GM21619 (cell line): ENCODE measurements around the gene ACIN1.
"Not testable (repeated sequence)": the region's sequence is repeated elsewhere in the genome, so short reads cannot be mapped to it uniquely, and the experiment has no call there.

Source experiments
- ATAC-seq: cut with Tn5 transposase; IDR thresholded peaks from one replicate; pipeline ENCODE4 v1.9.1; 2021; ENCODE audit not compliant: unreplicated experiment

Gene ACIN1

DNA sequence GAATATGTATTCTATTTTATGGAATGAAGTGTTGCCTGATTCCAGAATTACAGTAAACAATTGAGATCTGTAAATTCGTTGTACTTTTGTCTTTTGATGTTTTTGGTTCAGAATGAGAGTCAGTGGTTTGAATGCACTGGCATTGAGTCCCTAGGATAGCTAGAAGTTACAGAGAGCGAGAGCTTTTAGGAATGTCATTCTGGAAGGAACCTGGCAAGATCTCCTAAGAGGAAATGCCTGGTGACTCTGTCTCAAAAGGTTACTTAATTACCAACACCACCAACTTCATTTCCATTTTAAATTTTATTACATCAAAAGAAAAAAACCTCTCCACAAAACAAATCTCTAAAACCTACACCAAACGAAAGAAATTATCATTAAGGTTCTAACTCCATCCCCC, 30.1 kb upstream of the ACIN1 start:
- no peak for ATAC-seq

DNA sequence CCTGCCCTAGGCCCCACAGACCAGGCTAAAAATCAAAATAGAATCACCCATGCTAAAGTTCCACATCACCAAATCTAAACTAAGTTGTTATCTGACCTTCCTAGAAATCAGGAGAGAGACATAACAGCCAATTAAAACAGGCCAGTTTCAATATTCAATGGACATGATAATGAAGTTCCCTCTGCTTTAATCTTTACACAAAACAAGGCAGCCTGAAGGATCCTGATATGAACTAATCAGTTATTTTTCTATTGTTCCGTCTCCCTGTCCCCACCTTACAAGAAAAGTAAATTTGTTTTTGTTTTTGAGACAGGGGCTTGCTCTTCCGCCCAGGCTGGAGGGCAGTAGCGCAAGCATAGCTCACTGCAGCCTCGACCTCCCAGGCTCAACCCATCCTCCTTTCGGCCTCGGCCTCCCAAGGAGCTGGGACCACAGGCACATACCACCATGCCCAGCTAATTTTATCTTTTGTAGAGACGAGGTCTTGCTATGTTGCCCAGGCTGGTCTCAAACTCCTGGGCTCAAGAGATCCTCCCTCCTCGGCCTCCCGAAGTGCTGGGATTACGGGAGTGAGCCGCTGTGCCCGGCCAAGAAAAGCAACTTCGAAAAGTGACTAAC, 29.5 kb upstream of the ACIN1 start:
- no peak for ATAC-seq

DNA sequence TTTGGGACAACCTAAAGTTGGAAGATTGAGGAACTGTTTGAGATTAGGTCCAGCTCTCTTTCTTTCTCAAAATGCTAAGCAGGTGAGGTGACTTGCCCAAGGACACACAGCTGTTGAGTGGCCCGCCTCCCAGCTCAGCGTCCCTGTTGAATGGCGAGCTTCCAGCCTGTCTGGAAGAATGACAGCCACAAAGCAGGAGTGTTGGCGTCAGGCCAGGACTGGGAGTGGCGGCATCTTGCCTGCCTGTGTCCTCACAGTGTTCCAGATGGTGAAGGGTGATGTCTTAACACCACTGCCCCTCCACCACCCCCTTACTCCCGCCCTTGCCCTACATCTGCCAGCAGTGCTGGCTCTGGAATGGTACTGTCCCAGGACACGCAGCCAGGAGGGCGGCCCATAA, 28.5 kb upstream of the ACIN1 start:
- ATAC-seq: no peak

DNA sequence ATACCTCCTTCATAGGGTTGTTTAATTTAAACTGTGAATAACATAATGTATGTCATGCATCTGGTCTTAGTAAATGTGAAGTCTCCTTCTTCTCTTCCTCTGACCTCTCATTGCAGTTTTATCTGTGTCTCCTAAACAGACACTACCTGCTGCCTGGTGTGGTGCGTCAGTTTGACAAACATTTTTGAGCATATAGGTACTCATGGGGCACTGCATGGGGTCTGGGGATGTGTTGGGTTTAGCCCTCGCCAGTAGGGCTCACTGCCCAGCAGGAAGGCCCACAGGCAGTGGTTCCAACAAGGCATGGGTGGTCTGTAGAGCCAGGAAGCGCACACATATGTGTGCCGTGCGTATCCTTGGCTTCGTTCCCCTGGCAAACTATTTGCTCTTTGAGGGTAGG, 27.1 kb upstream of the ACIN1 start:
- no peak for ATAC-seq

DNA sequence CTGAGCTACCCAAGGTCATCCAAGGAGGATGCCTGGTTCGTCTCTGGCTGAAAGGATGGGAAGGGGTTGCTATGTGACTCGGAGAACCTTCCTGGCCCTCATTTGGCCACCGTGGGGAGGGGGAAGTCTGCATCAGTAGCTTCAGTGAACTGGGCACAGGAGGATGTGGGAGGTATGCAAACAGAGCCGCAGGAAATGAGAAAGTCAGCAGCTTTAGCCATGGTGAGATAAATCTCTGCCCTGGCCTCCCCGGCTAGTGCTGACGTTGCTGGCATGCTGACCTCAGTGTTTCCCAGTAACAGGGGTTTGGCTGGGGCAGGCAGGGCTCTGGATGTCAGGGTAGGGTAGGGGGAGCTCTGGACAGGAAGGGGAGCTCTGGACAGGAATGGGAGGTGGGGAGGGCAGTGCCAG, 26.4 kb upstream of the ACIN1 start:
- ATAC-seq: peak; percentile 64

DNA sequence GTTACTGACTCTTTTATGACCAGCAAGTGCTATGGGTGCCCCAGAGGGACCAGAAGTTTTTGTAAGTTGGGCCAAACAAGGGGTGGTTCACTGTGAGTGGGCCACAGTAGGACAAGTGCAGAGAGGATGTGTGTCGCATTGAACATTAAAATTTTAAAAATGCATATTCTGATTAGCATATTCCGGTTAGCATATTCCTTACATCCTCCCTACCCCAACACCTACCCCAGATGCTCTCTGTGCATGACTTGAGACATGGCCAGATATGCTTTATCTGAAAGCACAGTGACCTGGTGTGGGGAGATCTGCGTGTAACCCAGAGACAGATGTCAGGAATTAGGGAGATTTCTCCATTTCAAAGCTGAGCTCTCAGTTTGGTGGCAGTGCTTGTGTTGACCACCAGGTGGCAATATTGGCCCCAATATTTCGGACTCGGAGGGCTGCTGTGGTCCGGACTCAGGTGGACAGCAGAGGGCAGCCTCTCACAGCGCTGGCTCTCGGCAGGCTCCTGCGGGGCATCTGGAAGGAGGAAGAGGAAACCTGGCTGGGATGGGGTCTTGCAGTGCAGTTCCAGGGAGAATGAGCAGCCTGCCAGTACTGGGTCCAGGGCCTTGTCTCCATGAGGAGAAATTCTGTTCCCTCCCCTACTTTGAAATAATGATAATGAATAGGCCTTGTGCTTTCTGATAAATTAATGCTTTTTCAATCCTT, 25.8 kb upstream of the ACIN1 start:
- peak; percentile 65 for ATAC-seq

DNA sequence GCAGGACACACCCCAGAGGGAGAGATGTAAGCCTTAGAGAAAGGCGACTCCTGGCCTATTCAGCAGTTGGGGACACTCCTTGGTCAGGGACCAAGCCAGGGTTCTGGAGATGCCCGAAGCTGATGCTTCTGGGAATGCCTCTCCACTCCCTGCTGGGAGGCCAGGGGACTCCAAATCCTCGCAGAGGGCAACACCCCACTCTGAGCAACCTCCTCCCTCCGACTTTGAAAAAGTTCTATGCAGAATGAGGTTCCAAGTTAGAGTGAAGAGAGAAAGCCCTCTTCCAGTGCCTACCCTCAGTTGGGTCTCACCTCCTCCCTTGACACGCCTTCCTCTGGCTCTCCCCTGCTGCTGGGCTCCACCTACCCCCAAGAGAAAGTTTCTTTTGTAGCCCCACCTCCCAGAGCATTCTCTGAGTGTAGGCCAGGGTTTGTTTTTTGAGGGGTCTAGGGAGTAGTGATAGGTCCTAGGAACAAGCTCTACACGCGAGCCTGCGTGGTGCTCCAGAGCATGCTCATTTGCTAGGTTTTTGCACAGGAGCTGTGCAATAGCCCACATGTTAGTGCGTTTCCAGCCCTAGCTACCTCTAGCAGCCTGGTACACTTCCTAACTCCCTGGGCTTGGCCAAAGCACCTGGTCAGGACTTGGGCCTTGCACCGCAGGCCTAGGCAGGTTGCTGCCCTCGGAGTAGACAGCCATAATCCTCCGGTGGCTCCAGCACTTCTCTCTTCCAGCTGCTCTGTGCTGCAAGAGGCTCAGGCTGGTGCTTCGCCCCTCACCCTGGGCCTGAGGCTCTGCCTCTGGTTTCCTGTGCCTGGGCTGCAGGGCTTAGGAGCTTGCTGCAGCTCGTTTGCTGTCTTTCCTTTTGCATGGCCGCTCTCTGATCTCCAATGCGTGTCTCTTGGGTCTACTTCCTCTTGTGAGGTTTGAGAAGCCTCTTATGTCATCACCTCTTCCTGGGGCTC, 24.7 kb upstream of the ACIN1 start:
- ATAC-seq: no peak

DNA sequence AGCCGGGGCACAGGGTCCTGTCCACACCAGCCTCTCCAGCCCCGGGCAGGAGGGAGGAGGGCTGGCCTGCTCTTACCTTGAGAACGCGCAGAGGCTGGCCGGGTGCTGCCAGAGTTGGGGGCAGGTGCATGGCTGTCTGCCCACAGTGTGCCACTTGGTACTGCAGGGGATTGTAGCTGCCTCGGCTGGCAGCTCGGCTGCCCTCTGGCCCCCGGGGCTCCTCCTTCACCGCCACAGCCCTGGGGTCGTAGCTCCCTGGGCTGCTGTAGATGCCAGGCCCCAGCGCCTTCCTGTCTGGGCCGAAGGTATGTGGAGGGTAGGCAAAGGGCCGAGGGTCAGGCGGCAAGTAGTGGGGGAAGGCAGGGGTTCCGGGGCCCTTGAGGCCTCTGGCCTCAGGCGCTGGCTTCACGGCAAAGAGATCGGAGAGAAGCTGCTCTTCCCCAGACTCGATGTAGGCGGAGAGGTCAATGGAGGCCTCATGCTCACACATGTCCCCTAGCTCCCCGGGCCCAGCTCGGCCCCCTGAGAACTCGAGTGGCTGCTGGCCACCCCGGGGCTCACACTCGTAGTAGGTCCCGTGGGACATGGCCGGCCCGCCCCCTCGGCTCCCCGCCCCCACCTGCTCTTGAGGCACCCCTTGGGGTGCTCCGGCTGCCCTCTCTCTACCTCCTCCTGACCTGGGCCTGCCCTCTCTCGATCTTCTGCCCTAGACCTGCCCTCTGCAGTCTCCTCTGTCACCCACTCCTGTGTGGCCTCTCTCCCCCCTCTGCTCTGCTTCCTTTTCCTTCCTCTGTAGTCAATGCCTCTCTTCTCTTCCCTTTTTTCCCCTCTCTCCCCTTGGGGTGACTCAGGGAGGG, 23.8 kb upstream of the ACIN1 start, which contains the start of gene CEBPE:
Gene CEBPE, minus strand, starts transcription at position 750 of the 857 bp plus-strand sequence. Its CDS starts 164 bp downstream, at position 586.
- no peak for ATAC-seq

DNA sequence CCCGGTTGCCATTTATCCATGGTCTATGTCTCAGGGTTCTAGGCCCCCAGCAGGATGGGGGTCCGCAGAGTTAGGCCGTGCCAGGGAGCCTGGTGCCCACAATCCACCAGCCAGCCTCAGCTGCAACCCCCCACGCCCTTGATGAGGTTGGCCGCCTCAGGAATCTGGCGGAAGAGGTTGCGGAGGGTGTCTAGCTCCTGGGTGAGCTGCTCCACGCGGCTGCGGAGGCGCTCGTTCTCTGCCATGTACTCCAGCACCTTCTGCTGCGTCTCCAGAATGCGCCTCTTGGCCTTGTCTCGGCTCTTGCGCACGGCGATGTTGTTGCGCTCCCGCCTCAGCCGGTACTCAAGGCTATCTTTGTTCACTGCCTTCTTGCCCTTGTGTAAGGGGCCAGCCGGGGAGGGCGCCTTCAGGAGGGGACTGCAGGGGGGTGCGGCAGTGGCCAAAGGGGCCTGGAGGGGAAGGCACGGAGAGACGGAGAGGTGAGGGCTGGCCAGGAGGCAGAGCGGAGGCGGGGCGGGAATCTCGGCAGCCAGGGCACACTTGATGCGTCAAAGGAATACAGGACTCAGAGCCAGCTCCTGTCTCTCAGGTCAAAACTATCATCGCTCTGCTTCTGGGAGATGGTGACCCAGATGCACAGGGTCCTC, 22.6 kb upstream of the ACIN1 start:
- ATAC-seq: no peak

DNA sequence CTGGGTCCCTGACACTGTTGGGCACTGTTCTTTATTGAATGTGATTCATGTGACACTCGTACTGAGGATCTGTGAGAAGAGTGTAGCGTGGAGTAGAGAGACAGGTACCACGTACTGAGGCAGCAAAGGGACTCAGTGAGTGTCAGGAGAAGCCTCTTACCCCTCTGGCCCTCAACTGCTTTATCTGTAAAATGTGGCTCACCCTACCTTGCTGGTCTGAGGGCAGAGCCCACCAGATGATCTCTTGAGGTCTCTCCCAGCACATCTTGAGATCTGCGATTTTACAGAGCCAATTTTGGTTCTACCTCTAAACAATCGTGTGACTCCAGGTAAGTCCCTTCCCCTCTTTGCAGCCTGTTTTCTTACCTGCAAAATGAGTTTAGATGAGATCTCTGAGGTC, 21.0 kb upstream of the ACIN1 start:
- no peak for ATAC-seq

DNA sequence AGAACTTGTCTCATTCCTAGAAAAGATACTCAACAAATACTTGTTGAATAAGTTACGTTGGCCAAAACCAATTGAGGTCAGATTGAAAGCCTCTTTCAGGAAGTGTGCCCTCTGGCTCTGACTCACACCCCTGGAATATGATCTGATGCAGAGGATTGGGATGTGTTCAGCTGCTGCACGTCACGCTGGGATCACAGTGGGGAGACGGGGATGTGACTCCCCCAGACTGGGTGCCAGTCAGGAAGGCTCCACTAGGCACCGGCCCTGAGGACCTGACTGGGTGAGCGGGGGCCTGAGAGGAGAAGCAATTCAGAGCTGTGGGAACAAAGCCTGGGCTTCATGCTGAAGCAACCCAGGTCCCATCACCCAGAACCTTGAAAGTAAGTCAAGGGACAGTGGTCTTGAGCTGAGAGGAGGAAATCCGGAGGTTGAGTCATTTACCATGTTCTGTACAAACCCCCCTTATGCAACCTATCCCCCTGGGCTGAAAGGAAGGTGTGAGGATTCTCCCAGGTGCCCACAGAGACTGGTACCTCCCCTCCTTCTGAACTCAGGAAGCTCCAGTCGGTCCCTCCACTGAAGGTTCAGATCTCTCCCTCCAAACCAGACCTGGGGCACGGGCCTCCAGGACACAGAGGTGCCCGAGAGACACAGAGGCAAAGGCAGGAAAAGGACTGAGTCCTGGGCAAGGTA, 20.2 kb upstream of the ACIN1 start:
- ATAC-seq: no peak

DNA sequence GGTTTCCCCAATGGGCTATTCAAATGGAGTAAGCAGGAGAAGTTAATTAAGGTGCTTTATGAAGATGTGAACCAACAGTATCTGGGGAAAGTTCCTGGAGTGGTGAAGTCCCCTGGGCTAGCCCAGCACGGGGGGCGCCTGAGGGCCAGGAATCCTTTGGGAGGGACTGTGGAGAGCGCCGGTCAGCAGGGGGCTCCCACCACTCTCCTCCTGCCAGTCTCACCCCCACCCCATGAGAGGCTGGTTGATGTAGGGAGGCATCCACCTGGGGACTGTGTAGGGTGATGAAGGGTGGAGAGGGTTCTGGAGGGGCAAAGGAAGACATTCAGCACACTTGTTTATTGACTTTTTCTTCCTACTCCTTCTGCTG, 19.7 kb upstream of the ACIN1 start:
- no peak for ATAC-seq

DNA sequence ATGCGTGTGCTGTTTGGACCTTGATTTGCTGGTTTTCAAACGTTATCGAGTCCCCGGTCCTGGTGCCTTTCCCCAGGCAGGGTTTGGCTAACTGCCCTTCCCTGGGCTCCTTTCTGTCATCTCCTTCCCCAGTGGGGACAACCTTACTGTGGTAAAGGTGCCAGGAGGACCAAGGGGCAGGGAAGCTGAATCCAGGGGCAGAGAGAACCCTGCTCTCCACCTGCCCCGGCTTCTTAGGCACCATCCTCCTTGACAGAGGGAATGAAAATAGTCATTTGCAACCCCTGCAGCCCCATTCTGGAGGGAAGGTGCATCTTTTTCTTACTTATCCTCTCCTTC, 19.2 kb upstream of the ACIN1 start:
- ATAC-seq: no peak

DNA sequence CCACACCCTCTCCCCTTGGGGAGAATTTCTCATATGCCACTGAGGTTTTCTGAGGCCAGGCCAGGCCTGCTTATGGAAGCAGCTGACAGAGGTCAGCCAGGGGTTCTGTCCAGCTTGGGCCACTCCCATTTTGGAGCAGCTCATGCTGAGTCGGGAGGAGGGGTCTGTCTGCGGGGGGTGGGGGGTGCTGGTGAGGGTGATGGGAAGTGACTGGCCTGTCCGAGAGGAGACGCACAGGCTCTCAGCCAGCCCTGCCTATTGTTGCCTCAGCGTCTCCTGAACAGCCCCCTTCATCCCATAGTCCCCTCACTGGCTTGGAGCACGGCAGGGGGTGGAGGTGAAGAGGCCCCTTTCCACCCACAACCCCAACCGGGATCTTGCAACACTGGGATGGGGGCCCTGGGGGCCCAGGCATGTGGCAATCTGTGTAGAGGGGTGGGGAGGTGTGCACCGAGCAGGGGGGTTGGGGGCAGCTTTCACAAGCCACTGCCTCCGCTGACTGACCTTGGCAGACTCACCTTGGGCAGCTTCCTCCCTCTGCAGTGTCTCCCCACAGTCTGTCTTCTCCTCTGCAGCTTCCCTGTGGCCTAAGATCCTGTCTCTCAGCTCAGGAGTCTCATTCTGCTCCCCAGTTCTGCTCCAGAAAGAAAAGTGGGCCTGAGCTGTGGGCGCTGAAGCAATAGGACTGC, 18.6 kb upstream of the ACIN1 start:
- ATAC-seq: no peak

DNA sequence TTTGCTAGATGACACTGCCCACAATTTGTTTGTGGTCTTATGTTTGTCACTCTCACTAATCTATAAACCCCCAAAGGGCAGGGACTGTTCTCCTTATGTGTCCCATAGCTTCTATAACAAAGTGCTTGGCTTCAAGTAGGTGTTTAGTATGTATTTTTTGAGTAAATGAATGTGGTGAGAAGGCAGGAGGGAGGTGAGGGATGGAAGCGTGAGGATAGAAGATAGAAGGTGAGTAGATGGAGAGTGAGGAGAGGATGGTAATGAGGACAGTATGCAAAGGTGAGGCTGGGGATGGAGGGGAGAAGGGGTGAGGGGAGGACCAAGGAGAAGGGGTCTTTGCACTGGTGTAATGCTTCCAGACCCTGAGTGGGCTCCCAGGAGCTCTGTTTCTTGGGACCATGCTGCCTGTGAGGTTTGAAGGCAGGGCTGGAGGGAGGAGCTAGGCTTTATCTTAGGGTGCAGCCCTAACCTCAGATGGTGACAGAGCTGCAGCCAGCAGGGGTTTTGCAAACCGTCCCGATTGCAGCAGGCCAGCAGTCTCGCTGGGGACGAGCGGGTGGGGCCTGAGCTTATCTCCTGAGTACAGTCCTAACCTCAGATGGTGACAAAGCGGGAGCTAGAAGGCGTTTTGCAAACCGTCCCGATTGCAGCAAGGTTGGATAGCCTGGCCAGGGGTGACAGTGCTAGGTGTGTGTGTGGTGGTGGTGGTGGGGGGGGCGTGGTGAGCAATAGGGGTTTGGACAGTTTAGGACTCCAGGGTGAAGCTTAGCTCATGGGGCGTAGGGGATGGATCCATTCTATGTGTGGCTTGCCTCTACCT, 17.6 kb upstream of the ACIN1 start:
- no peak for ATAC-seq

DNA sequence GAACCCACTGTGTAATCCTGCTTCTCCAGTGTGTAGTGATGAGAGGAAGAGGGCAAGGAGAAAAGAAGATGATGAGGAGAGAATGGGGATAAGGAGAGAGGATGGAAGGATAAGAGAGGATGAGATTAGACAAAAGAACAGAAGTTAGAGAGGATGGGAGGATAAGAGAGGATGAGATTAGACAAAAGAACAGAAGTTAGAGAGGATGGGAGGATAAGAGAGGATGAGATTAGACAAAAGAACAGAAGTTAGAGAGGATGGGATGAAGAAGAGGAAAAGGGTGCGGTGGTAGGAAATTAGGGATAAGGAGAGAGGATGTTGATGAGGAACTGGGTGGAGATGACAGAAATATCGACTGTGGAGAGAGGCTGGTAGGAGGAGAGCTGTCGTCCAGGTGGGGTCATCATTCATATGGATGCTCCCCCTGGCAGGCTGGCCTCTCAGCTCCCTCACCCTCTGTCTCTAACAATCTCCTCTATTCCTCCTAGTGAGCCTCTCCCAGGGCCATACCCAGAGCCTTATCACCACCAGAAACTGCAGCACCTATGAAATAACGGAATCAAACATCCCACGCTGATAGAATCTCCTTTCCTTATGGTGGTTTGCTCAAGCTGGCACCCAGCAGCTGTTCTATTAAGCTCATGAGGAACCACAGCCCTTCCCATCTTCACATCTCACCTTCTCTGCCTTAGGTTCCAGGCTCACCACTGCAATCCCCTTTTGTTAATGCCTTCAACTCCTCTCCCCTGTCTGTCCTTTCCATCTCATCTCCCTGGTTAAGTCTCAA, 15.8 kb upstream of the ACIN1 start:
- no peak for ATAC-seq

DNA sequence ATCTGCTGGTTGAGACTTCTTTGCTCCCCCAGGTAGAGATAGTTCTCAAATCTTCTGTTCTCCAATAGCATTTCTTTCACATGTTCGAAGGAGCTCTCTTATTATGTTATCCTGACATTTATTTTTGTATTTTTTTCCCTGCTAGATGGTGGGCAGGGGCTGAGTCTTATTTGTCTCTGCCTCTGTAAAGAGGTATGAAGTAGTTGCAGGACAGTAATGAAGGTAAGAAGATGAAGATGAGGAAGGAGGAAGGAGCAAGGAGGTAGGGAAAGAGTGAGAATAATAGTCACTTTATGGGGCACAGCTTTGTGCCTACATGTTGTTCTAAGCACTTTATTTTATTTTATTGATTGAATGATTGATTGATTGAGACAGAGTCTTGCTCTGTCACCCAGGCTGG, 14.8 kb upstream of the ACIN1 start:
- no peak for ATAC-seq

DNA sequence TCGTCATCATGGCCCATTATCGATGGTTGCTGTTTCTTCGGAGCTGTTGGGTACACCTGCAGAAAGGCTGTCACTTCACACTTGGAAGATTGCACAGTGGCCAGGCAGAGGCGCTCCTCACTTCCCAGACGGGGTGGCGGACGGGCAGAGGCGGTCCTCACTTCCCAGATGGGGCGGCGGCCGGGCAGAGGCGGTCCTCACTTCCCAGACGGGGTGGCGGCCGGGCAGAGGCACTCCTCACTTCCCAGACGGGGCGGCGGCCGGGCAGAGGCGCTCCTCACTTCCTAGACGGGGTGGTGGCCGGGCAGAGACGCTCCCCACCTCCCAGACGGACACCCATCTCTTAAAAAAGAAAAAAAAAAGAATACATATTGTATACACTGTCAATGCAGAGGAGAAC, 13.2 kb upstream of the ACIN1 start:
- ATAC-seq: not testable (repeated sequence)
